Astrocyte (in vitro differentiated cells and primary cell): ENCODE measurements around the gene PTPRD.

Source experiments
- CTCF ChIP-seq: IDR thresholded peaks from 2 replicates; pipeline ENCODE4 v1.5.1; 2011; ENCODE audit warnings: low read depth, mild to moderate bottlenecking, inconsistent platforms, low read length, moderate library complexity; ENCODE audit not compliant: insufficient read depth
- EZH2 ChIP-seq: IDR thresholded peaks from 2 replicates; pipeline ENCODE4 v1.6.1; 2012; ENCODE audit warnings: mild to moderate bottlenecking, low read length, inconsistent platforms; ENCODE audit not compliant: insufficient read depth

- no peak for TF ChIP-seq CTCF
- no peak for TF ChIP-seq EZH2
Measured at GRCh38 chr9:9749591-9749990, 863.2 kb downstream of the PTPRD start.
